Fibroblast of skin of scalp (primary cell): ENCODE data around the gene UBXN10.
"Not testable (repeated sequence)": the region's sequence is repeated elsewhere in the genome, so short reads cannot be mapped to it uniquely, and the experiment has no call there.

Source experiments
- DNase-seq: peaks from one replicate; pipeline ENCODE4 v3.0.0-alpha.2; 2013

Gene UBXN10

DNA sequence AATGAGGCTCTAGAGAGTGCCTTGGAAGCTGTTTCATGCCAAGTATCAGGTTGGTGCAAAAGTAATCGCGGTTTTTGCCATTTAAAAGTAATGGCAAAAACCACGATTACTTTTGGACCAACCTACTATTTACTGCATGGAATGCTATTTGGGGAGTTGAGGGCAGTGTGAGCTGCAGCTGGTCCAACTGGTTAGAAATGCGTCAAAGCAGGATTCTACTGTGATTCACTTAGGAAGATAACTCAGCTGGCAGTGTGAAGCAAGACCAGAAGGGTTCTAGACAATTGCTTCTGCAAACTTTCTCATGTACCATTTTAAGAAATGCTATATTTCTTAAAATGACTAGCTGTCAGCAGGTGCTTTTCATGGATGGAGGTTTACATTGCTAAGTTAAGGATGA lies 21.6 kb downstream of the UBXN10 start:
- no peak for DNase-seq

GRCh38 chr1:20209471-20209870 lies 23.6 kb downstream of the UBXN10 start:
- DNase-seq: no peak

GRCh38 chr1:20210736-20211460 lies 25.0 kb downstream of the UBXN10 start:
- DNase-seq: no peak

DNA sequence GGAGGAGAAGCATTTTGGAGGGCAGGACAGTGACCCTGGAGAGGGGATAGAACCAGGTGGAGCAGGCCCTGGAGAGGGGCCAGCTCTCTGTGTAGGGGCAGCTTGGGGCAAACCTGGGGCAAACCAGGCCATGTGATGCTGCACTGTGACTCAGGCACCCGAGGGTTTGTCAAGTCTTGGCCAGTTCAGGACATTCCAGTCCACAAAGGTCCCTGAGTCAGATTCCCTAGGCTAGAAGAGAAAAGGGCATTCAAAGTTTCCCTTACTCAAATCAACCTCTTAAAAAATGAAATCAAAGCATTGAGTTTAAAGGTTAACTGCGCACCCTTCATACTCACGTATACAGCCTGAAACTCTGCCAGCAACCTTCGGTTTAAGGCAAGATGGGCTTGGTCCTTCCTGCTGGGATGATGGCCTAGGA lies 25.6 kb downstream of the UBXN10 start:
- no peak for DNase-seq

- no peak for DNase-seq
Observed at GRCh38 chr1:20212085-20212684, 26.3 kb downstream of the UBXN10 start.

GRCh38 chr1:20212685-20213331 lies 26.9 kb downstream of the UBXN10 start:
- peak; percentile 60 for DNase-seq

GRCh38 chr1:20215716-20216115 lies 29.8 kb downstream of the UBXN10 start:
- no peak for DNase-seq

DNA sequence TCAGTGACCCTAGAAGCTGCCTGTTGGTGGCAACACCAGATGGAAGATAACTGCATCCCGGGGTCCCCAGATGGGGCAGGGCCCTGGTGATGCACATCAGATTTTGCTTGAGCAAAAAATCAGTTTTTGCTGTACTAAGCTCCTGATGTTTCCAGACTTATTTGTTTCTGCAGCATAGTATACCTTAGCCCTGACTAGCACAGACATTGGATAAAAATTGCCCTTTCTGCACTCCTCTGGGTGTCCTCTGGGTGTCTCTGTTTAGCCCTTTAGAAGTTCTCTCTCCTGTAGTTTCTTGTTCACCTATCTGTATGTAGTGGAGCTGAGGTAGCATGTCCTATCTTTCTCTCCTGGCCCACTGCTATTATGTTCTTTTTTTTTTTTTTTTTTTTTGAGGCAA lies 30.7 kb downstream of the UBXN10 start:
- DNase-seq: no peak

DNA sequence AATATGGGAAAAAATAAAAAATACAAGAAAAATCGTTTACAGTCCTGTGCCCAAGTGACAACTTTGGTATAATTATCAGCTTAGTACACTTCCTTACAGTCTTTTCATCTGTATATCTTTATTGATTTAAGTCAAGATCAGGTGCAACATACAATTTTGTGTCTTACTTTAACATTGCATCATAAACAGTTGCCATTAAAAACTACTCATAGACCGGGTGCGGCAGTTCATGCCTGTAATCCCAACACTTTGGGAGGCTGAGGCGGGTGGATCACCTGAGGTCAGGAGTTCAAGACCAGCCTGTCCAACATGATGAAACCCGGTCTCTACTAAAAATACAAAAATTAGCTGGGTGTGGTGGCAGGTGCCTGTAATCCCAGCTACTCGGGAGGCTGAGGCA lies 33.2 kb downstream of the UBXN10 start:
- DNase-seq: not testable (repeated sequence)

- no peak for DNase-seq
Observed at GRCh38 chr1:20220036-20220435, 34.1 kb downstream of the UBXN10 start.

DNA sequence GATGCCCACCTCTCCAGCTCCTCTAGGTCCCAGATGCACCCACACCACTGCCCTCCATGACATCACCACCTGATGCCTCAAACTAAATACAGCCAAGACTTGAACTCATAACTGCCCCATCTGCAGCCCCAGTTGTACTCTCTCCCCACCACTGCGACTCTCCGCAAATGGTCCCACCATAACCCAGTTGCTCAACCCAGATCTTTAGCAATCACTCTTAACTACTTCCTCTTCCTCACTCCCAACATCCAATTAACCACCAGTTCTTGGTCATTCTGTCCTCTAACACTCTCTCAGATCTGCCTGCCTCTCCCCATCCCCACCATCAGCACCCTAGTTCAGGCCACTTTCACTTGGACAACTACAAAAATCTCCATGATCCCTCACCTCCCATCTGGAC lies 37.2 kb downstream of the UBXN10 start:
- no peak for DNase-seq

GRCh38 chr1:20223551-20224419 lies 37.9 kb downstream of the UBXN10 start:
- DNase-seq: no peak

DNA sequence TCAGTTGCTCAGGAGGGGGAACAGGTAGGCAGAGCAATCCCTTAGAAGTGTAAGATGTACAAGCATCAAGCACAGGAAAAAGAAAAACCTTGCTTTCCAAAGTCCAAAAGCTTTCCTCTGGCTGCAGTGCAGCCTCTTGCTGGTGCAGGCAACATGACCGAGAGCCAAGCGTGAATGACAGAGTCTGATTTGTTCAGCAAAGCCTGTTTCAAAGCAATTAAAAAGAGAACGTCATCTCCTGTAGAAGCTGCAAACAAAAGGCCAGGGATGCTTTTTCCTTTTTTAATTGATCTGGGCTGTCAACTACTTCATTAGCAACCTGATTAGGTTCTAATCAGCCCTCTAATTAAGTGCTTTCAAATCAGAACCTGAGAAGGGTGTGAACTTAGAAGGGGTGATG lies 38.6 kb downstream of the UBXN10 start:
- no peak for DNase-seq

GRCh38 chr1:20227704-20228103 lies 41.8 kb downstream of the UBXN10 start:
- no peak for DNase-seq

GRCh38 chr1:20228314-20228825 lies 42.5 kb downstream of the UBXN10 start:
- DNase-seq: no peak

DNA sequence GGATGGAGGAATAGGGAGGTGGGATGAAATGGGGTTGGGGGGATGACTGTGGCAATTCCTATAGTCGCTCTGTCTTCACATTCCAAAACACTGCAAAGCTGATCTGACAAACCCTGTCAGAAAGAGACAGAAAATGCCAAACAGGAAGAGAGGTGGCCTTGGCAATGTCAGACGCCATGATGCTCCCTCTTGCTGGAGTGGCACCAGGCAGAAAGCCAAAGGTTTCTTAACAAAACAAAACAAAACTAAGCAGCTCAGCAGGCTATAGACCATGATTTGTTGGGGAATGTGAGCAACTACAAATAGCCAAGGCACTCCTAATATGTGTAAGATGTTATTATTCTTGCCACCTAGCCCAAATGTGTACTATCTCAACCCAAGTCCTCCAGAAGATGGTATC lies 43.3 kb downstream of the UBXN10 start:
- DNase-seq: peak; percentile 6

GRCh38 chr1:20232564-20232963 lies 46.7 kb downstream of the UBXN10 start:
- DNase-seq: not testable (repeated sequence)

DNA sequence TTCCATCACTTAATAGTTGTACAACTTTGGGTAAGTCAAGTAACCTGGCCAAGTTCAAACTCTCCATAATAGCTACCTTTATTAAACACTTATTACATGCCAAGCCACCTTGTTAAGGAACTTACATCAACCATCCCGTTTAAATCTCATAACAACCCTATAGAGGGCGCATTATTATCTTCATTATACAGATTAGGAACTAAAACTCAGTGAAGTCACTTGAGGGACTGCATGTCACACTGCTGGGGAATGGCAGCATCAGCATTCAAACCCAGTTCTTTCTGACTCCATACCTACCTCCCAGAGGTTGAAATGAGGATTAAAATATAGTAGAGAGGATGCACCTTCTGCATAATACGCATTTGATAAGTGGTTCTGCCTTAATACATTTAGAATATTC lies 47.5 kb downstream of the UBXN10 start:
- DNase-seq: peak; percentile 19

DNA sequence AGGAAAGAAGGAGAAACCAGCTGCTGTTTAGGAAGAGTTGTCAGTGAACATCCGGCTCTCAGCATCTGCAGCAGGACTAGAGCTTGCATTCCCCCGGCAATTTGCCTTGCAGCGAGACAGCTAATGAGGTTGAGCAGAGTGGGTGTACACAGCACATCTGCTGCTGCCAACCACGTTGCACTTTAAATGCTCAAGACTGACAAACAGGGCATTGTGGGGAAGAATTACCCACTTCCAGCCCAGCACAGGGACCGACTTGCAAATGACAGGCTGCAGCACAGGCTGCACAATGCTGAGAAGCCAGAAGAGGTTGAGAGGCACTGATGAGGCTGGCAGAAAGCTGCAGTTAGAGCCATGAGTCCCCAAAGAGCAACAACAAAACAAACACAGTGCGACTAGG lies 48.0 kb downstream of the UBXN10 start:
- no peak for DNase-seq

DNA sequence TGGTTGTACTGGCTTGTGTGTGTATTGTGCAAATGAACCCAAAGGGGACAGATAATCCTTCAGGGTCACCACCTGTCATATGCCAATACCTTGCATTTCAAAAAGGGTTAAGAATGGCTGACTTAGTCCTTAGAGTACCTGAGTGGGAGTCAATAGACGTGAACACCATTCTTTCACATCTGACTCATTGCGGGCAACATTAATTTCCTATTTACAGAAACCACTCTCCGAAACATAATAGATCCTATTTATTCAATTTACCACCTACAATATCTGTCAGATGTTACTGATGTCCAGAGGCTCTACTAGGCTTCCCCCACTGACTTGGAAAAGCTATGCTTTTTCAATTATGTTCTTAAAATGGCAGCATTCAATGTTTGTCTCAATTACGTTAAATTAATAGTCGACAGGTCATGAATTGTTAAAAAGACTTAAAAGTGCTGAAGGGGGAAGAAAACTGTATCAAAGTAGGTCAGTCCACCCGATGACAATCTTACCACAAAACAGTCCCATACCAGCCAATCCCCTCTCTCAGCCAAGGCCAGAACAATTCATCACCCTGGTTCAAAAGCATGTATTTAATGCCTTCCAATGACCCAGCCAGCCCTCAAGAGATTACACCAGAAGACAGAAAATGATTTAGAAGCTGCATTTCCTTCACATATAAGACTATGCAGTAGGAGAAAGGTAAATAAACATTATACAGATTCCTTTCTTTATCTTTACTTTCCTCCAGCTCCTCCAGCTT lies 49.1 kb downstream of the UBXN10 start:
- no peak for DNase-seq

DNA sequence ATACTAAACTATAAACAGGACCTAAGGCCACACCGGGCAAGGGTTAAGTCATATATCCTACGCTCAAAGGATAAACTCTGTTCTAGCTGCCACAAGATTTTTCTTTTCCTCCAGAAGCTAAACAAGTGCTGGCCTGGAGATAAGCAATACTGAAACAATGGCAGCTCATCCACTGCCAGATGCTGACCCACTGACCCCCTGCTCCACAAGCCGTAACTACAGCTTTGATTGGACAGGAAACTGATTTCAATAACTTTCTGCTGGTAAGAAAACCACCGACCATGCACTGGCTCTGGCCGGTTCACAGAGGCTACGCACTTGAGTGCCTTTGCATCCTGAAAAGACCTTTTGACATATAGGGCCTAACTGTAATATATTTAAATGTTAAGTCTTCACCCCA lies 51.8 kb downstream of the UBXN10 start:
- no peak for DNase-seq

- DNase-seq: no peak
Observed at GRCh38 chr1:20240012-20240411, 54.1 kb downstream of the UBXN10 start.
